ENCODE results near the gene TAAR2.
"Not testable (repeated sequence)": the region's sequence is repeated elsewhere in the genome, so short reads cannot be mapped to it uniquely, and the experiment has no call there.

TAAR2 gene

GRCh38 chr6:132612449-132613108, 11.5 kb downstream of the TAAR2 start:
- no peak for DNase-seq (ENCODE audit: low read depth)

GRCh38 chr6:132611616-132612015, 12.5 kb downstream of the TAAR2 start:
- no peak for DNase-seq (ENCODE audit: low read depth)

GRCh38 chr6:132607544-132608233, 16.4 kb downstream of the TAAR2 start:
- DNase-seq (ENCODE audit: low read depth), result no peak

GRCh38 chr6:132604635-132605152, 19.4 kb downstream of the TAAR2 start:
- no peak for DNase-seq (ENCODE audit: low read depth)

- not testable (repeated sequence) for DNase-seq (ENCODE audit: low read depth)
Measured at GRCh38 chr6:132600900-132601299, 23.2 kb downstream of the TAAR2 start.

- DNase-seq (ENCODE audit: low read depth), result no peak
Measured at GRCh38 chr6:132598473-132598872, 25.6 kb downstream of the TAAR2 start.

- no peak for DNase-seq (ENCODE audit: low read depth)
Measured at GRCh38 chr6:132596201-132596600, 27.9 kb downstream of the TAAR2 start.

GRCh38 chr6:132592855-132593254, 31.2 kb downstream of the TAAR2 start:
- no peak for DNase-seq (ENCODE audit: low read depth)

GRCh38 chr6:132590362-132590761, 33.7 kb downstream of the TAAR2 start:
- DNase-seq (ENCODE audit: low read depth), result no peak

- DNase-seq (ENCODE audit: low read depth), result no peak
Measured at GRCh38 chr6:132589454-132589853, 34.6 kb downstream of the TAAR2 start, which contains the start of gene TAAR5. TAAR5 (minus strand) TSS chr6:132589741; CDS start chr6:132589686, 55 bp downstream.

GRCh38 chr6:132587424-132587823, 36.7 kb downstream of the TAAR2 start:
- no peak for DNase-seq (ENCODE audit: low read depth)

- DNase-seq (ENCODE audit: low read depth), result no peak
Measured at GRCh38 chr6:132584698-132585097, 39.4 kb downstream of the TAAR2 start.

- no peak for DNase-seq (ENCODE audit: low read depth)
Measured at GRCh38 chr6:132571774-132572173, 52.3 kb downstream of the TAAR2 start.

- DNase-seq (ENCODE audit: low read depth), result no peak
Measured at GRCh38 chr6:132570221-132570777, 53.8 kb downstream of the TAAR2 start, which contains the start of gene TAAR6. TAAR6 (plus strand) TSS chr6:132570322; CDS start chr6:132570322, 0 bp downstream.

- DNase-seq (ENCODE audit: low read depth), result no peak
Measured at GRCh38 chr6:132569170-132569569, 54.9 kb downstream of the TAAR2 start.

GRCh38 chr6:132568611-132569010, 55.5 kb downstream of the TAAR2 start:
- no peak for DNase-seq (ENCODE audit: low read depth)

- DNase-seq (ENCODE audit: low read depth), result no peak
Measured at GRCh38 chr6:132567566-132567965, 56.5 kb downstream of the TAAR2 start.

All from non-pigmented ciliary epithelial cell (primary cell).